ENCODE results near the gene ZRSR2.
"Not testable (repeated sequence)": the region's sequence is repeated elsewhere in the genome, so short reads cannot be mapped to it uniquely, and the experiment has no call there.

Gene ZRSR2, protein sequence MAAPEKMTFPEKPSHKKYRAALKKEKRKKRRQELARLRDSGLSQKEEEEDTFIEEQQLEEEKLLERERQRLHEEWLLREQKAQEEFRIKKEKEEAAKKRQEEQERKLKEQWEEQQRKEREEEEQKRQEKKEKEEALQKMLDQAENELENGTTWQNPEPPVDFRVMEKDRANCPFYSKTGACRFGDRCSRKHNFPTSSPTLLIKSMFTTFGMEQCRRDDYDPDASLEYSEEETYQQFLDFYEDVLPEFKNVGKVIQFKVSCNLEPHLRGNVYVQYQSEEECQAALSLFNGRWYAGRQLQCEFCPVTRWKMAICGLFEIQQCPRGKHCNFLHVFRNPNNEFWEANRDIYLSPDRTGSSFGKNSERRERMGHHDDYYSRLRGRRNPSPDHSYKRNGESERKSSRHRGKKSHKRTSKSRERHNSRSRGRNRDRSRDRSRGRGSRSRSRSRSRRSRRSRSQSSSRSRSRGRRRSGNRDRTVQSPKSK

DNA sequence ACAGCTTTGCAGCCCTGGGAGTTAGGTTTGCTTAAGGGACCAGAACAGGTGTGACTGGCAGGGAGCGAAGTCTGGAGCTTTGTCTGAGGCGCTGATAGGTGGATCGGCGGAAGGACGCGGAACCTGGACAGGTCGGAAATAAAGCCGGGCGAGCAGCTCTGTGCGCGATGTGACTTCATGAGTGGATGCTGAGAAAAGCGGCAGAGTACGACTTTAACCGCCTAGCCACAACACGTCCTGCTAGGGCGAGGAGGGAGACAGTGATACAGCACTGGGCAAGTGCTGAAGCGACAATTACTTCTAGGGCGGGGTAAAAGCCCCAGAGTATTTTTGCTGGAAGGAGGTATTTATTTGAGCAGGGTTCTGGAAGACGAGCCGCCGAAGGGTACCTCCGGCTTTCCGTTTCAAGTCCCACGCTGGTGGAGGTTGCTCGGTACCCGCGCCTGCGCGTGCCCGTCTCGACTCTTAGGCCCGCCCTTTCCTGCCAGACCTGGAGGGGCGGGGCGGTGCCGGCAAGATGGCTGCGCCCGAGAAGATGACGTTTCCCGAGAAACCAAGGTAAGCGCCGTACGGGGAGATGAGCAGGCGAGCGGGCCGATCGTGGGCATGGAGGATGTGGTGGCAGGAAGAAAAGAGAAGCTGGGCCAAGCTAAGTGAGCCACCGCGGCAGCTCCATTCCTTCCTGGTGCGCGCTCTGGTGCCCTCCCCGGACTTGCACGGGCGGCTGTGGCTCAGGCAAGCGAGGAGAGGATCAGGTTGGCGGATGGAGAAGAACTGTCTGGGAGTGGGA lies at the start of gene ZRSR2:
Gene ZRSR2 (plus strand): TSS at position 506 of the 790 bp plus-strand sequence. CDS start 12 bp downstream, at position 518.
- DNase-seq (ENCODE audit: low read depth in 2 of 2) = peak; percentile 76 to 82

DNA sequence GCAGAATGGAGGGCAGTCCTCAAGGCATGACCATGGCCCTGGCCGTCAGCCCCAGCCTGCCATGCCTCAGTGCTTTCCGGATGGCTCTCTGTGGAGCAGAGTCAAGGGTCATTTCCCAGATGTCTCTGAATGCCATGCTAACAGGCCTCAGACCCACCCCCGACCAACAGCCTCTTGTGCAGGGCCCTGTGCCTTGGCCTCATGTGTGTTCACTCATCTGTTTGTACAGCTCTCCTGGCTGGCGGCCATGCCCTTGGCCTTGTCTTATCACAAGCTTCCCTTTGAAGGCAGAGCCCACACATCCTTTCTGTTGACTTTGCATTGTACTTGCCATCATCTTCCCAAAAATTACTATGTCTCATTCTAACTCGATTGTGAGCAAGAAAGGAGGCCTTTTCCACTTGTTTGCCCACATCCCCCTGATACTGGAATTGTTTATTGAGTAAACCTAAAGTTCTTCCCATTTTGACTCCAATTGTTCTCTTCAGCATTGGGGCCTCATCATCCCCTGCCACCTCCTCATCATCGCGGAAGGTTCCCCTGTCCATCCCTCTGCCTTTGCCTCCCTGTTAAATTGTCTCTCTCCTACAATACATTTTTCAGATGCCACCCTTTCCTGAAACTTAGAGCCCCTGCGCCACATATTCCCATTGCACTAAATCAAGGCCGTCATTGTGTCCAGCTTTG lies 46.0 kb upstream of the ZRSR2 start:
- DNase-seq (ENCODE audit: low read depth in 2 of 2) = no peak

- DNase-seq (ENCODE audit: low read depth in 2 of 2) = no peak
These were observed 45.1 kb upstream of the ZRSR2 start for GRCh38 chrX:15745179-15745578.

GRCh38 chrX:15746651-15747050 lies 43.6 kb upstream of the ZRSR2 start:
- DNase-seq (ENCODE audit: low read depth in 2 of 2) = not testable (repeated sequence)

DNA sequence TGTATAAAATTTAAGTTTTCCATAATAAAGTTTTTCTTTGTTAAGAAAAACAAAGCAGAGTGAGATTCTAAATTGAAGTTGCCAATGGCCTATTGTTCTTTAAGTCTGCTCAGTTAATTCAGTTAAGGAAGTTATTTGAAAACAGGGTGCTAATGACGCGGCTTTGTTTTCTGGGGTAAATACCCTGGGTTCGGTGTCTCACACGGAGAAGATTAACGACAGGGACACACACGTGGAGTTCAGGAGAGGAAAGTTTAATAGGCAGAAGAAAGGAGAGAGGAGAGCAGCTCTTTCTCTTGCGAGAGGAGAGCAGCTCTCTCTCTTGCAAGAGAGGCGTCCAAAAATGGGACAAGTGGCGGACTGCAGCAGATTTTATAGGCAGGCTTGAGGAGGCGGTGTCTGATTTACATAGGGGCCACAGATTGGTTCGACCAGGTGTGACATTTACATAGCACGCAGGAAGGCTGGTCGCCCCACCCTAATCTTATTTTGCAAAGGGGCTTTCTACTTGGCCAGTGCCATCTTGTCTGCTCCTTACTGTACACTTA lies 42.6 kb upstream of the ZRSR2 start:
- no peak for DNase-seq (ENCODE audit: low read depth in 2 of 2)

GRCh38 chrX:15748841-15749240 lies 41.4 kb upstream of the ZRSR2 start:
- DNase-seq (ENCODE audit: low read depth in 2 of 2) = no peak

GRCh38 chrX:15749642-15750610 lies 40.4 kb upstream of the ZRSR2 start:
- DNase-seq (ENCODE audit: low read depth in 2 of 2) = no peak

GRCh38 chrX:15750611-15751154 lies 39.6 kb upstream of the ZRSR2 start:
- DNase-seq (ENCODE audit: low read depth in 2 of 2) = no peak

DNA sequence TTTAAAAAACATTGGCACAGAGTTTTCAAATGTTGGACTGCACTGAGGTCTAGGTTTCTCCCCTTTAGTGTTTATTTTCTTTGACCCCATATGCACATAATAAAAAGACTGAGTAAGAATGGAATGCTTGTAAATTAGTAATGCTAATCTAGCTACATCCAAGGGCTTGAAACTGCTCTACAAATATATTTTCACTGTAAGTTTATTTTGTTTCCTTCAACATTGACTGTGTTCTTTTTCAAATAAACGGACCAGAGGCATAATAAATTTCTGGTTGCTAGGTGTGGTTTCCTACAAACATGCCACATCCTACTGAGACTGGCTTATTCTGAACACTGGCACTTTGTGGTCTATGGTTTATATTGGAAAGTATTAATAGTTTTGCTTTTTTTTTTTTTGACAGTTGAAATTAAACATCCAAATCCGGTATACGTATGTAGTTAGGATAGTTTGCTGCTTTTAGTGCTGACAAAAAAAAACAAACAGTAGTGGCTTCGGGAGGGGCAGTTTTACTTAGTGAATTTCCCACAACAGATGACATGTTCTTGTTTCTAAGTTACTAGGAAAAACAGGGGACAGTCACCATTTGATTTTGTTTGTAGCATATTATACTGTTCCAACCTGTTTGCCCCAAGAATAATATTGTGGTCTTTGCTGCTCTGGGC lies 39.0 kb upstream of the ZRSR2 start:
- no peak for DNase-seq (ENCODE audit: low read depth in 2 of 2)

DNA sequence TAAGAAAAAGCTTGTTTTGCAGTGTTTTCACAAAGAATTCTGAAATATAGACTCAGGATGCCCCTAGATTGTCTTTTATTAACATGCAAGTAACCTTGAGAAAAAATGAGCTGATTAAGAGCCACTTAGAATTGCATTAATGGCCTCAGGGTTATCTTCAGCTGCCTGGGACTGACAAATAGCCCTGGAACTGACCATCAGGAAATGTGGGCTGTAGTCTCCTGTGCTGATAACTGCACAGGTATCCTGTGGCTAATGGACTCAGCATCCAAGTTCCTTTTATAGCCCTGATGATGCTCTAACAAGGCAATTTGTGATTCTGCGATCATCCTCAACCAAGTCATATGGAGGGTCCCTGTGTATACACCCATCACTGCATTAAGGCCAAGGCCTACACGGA lies 35.2 kb upstream of the ZRSR2 start:
- no peak for DNase-seq (ENCODE audit: low read depth in 2 of 2)

DNA sequence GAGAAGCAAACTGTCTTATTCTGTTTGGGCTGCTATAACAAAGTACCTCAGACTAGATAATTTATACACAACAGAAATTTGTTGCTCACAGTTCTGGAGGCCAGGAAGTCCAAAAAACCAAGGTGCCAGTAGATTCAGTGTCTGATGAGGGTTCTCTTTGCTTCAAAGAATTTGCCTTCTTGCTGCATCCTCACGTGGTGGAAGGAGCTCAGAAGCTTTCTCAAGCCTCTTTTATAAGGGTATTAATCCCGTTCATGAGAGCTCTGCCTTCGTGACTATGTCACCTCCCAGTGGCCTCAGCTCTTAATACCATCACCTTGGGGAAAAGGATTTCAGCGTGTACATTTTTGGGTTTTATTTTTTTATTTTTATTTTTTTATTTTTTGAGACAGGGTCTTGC lies 32.1 kb upstream of the ZRSR2 start:
- no peak for DNase-seq (ENCODE audit: low read depth in 2 of 2)

DNA sequence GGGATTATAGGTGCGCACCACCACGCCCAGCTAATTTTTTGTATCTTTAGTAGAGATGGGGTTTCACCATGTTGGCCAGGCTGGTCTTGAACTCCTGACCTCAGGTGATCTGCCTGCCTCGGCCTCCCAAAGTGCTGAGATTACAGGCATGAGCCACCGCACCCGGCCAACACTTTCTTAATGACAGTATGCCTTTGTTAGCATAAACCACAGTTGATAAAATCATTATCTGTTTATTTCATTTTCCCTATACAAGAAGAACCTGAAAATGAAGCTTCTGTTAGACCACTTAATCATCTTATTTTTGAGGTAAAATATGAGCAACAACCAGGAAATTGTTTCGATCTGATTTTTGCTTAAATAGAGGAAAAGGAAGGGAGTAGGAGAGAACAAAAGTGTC lies 30.4 kb upstream of the ZRSR2 start:
- DNase-seq (ENCODE audit: low read depth in 2 of 2) = not testable (repeated sequence)

- DNase-seq (ENCODE audit: low read depth in 2 of 2) = no peak
These were observed 28.6 kb upstream of the ZRSR2 start for GRCh38 chrX:15761564-15762191.

GRCh38 chrX:15769300-15769954 lies 20.9 kb upstream of the ZRSR2 start:
- no peak for DNase-seq (ENCODE audit: low read depth in 2 of 2)

- DNase-seq (ENCODE audit: low read depth in 2 of 2) = no peak
These were observed 8.2 kb upstream of the ZRSR2 start for GRCh38 chrX:15781961-15782699.

DNA sequence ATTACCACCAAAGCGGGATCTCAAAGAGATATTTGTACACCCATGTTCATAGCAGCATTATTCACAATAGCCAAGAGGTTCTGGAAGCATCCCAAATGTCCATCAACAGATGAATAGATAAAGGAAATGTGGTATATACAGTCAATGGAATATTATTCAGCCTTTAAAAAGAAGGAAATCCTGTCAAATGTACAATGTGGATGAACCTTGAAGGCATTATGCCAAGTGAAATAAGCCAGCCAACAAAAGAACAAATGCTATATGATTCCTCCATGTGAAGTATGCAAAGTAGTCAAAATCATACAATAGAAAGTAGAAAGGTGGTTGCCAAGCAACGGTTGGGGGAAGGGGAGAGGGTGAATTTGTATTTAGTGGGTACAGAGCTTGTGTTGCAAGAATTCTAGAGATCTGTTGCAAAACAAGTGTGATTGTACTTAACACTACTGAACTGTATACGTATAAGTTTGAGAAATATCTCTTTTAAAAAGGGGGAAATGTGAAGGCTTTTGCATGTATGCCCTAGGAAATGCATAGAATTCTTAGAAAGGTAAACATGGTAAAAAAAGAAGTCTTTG lies 5.0 kb upstream of the ZRSR2 start:
- no peak for DNase-seq (ENCODE audit: low read depth in 2 of 2)

DNA sequence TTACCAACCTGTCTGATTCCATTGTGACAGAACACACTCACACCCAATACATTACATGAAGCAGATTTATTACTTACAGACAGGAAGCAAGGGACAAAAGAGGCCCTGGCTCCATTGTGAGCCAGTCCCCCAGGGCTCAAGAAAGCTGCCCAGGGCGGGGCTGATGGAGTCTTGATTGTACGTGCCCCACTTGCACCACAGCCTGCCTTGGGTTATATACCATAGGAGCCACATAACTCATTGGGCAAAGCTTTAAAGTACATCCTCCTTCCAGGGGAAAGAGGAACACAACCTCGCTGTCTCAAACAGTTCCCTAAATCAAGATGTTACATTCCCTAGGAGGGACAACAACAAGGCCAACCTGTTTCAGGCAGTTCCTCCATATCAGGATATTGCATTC lies 3.4 kb upstream of the ZRSR2 start:
- DNase-seq (ENCODE audit: low read depth in 2 of 2) = no peak

DNA sequence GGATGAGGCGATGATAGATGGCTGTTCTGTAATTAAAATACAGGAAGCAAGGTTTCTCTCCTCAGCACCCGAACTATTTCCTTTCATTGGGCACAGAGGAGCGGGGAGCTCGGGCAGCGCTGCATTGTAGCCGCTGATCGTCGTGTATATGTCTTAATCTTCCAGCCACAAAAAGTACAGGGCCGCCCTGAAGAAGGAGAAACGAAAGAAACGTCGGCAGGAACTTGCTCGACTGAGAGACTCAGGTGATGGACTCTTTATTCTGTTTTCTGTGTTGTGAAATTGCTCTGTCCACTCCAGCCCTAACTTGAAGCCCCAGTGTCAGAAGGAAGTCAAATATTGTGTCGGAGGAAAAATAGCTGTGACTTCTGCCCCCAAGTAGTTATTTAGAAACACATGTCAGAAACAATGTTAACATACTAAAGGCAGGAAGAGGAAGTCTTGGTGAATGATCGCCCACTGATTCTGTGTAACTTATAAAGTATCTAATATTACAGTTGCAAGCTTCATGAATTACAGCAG lies 546 bp downstream of the ZRSR2 start:
- peak in 1 of 2 donors; percentile 6 for DNase-seq (ENCODE audit: low read depth in 2 of 2)
